Measurements from ENCODE around the gene UVRAG.

GRCh38 chr11:75802021-75802912 lies 12.7 kb upstream of the UVRAG start:
- TF ChIP-seq MAX (IDR thresholded peaks at IDR 0.05): no peak
- TF ChIP-seq CTCF (IDR thresholded peaks at IDR 0.05; ENCODE audit: low read depth, low read length, missing input control): no peak
- no peak for TF ChIP-seq REST (IDR thresholded peaks at IDR 0.05)
- TF ChIP-seq RAD21 (IDR thresholded peaks at IDR 0.05): no peak
- TF ChIP-seq SP1 (IDR thresholded peaks at IDR 0.05): no peak
- TF ChIP-seq FOXA1 (IDR thresholded peaks at IDR 0.05): no peak
- no peak for TF ChIP-seq TAF1 (conservative IDR thresholded peaks at IDR 0.05)
- TF ChIP-seq ZBTB33 (IDR thresholded peaks at IDR 0.05): no peak
- TF ChIP-seq HNF4A (conservative IDR thresholded peaks at IDR 0.05): no peak
- no peak for TF ChIP-seq EGR1 (IDR thresholded peaks at IDR 0.05; ENCODE audit: low read depth in 2 of 2)
- TF ChIP-seq ATF3 (IDR thresholded peaks at IDR 0.05): no peak
- no peak for TF ChIP-seq JUND (IDR thresholded peaks at IDR 0.05)
- no peak for TF ChIP-seq YY1 (IDR thresholded peaks at IDR 0.05)
